Osteocyte (in vitro differentiated cells): Measurements from ENCODE around the gene SH3PXD2A. TPM values are rescaled to one million over a fixed set of nuclear protein-coding genes. Genes with fewer than 3 reads are reported as not detected.
A peak's percentile ranks its signal among the peaks of the same experiment; 100 is the strongest.

Experiments
- DNase-seq: peaks from one replicate; pipeline ENCODE4 v3.0.0; 2021; ENCODE audit warnings: mixed read lengths; ENCODE audit not compliant: unreplicated experiment; ENCODE audit errors: extremely low spot score
- H3K27ac Mint-ChIP-seq: one replicate; pipeline ENCODE4 v1.8.0; 2021; ENCODE audit warnings: mild to moderate bottlenecking, mixed read lengths; ENCODE audit not compliant: unreplicated experiment
- H3K27me3 Mint-ChIP-seq: one replicate; pipeline ENCODE4 v1.8.0; 2021; ENCODE audit warnings: mixed read lengths; ENCODE audit not compliant: unreplicated experiment
- H3K36me3 Mint-ChIP-seq: one replicate; pipeline ENCODE4 v1.8.0; 2021; ENCODE audit warnings: mixed read lengths; ENCODE audit not compliant: unreplicated experiment
- H3K4me1 Mint-ChIP-seq: one replicate; pipeline ENCODE4 v1.8.0; 2021; ENCODE audit warnings: mixed read lengths; ENCODE audit not compliant: unreplicated experiment
- H3K4me3 Mint-ChIP-seq: one replicate; pipeline ENCODE4 v1.8.0; 2021; ENCODE audit warnings: mild to moderate bottlenecking, moderate library complexity, mixed read lengths; ENCODE audit not compliant: unreplicated experiment
- H3K9me3 Mint-ChIP-seq: one replicate; pipeline ENCODE4 v1.8.0; 2021; ENCODE audit warnings: mixed read lengths; ENCODE audit not compliant: unreplicated experiment
- total RNA-seq: library from RNA; stranded (reverse); gene quantifications from 2 replicates; pipeline ENCODE4 v1.2.1, GENCODE V29; 2021
- TF ChIP-seq, protein P1 (sequence below): fragments of 200-600 bp; sonication (generic); IDR thresholded peaks from 2 replicates; pipeline ENCODE4 v1.5.0; 2021; ENCODE audit warnings: antibody characterized with exemption, mild to moderate bottlenecking, moderate library complexity

The SH3PXD2A gene
- total RNA-seq, 1 donor from 2014 or later, result 43.0 TPM

DNA sequence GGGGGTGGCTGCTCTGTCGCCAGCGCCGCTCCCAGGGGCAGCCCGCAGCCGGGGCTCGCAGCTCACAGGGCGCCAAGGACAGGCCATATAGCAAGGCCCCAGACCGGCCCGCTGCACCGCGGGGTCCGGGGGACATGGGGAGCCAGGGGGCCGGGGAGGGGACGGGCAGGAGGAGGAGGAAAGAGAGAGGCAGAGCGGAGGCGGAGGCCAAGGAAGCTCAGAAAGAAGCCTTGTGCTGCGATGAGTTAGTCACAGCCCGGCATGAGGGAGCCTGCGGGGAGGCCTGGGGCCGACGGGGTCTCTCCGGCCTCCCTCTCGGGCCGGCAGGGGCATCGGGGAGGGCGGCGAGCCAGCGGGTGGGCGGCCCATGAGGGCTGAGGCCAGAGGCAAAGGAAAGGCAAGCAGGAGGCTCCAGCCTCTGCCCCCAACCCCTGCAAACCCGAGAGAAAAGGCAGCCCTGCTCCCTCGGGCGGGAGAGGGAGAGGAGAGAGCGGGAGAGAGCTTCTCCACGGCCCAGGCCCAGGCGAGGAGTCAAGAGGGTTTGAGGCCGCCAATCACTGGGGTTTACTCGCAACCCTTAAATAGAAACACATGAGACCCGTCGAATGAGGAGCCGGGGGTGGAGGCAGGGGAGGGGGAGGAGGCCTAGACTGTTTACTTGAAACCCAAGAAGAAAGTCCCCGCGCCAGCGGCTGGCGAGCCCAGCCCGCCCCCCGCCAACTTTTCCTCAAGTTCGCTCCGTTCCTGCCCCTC is 194.0 kb downstream of the SH3PXD2A start:
- TF ChIP-seq, protein P1, sequence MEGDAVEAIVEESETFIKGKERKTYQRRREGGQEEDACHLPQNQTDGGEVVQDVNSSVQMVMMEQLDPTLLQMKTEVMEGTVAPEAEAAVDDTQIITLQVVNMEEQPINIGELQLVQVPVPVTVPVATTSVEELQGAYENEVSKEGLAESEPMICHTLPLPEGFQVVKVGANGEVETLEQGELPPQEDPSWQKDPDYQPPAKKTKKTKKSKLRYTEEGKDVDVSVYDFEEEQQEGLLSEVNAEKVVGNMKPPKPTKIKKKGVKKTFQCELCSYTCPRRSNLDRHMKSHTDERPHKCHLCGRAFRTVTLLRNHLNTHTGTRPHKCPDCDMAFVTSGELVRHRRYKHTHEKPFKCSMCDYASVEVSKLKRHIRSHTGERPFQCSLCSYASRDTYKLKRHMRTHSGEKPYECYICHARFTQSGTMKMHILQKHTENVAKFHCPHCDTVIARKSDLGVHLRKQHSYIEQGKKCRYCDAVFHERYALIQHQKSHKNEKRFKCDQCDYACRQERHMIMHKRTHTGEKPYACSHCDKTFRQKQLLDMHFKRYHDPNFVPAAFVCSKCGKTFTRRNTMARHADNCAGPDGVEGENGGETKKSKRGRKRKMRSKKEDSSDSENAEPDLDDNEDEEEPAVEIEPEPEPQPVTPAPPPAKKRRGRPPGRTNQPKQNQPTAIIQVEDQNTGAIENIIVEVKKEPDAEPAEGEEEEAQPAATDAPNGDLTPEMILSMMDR, result no peak
- Mint-ChIP-seq H3K9me3 (peaks cover 3% of the 10 kb centered on the region), H3K27ac (peak overlapping the region; percentile 92), H3K4me1 (peaks cover 43% of the 10 kb centered on the region), H3K4me3 (peak overlapping the region; percentile 84), H3K36me3 (peaks cover 20% of the 10 kb centered on the region), H3K27me3 (no peaks in the 10 kb centered on the region)
- DNase-seq, result peak; percentile 90

DNA sequence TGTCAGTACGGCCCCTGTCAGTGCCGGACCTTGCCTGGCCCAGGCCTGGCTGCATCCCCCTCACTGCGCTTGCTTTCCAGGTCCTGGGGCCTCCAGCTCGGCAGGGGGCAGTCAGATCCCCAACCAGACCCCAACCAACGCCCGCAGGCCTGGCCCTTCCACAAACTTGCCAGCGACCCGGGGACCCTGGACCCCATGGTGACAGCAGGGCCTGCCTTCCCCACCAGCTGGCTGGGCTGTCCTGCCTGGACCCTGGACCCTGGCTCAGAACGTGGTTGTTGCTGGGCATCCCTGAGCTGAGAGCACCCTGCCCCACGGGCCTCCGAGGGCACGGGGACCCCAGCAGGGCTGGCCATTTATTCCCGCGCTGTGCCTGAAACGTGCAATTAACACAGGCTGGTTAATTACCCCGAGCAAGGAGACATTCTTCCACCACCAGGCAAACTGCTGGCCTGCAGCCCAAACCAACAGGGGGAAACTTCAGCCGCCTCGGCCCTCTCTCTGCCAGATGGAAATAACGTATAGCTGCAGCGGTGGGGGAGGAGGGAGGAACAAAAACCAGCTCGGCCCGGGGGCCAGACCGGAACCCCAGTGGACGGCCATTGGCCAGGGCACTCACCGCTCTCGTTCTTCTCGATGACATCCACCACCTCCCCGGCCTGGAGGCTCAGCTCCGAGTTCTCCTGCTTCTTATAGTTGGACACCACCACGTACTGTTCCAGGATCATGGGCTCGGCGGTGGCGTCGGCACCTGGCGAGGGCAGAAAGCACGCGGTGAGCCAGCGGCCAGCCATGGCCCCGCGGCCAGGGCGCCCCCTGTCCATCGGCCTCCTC is 194.8 kb downstream of the SH3PXD2A start:
- no peaks in the 10 kb centered on the region for H3K27me3 Mint-ChIP-seq
- peaks cover 24% of the 10 kb centered on the region for H3K36me3 Mint-ChIP-seq
- peak overlapping the region; percentile 92 for H3K27ac Mint-ChIP-seq
- peaks cover 43% of the 10 kb centered on the region for H3K4me1 Mint-ChIP-seq
- peak overlapping the region; percentile 84 for H3K4me3 Mint-ChIP-seq
- H3K9me3 Mint-ChIP-seq, result peaks cover 3% of the 10 kb centered on the region
- DNase-seq, result no peak
- TF ChIP-seq, protein P1, result no peak

DNA sequence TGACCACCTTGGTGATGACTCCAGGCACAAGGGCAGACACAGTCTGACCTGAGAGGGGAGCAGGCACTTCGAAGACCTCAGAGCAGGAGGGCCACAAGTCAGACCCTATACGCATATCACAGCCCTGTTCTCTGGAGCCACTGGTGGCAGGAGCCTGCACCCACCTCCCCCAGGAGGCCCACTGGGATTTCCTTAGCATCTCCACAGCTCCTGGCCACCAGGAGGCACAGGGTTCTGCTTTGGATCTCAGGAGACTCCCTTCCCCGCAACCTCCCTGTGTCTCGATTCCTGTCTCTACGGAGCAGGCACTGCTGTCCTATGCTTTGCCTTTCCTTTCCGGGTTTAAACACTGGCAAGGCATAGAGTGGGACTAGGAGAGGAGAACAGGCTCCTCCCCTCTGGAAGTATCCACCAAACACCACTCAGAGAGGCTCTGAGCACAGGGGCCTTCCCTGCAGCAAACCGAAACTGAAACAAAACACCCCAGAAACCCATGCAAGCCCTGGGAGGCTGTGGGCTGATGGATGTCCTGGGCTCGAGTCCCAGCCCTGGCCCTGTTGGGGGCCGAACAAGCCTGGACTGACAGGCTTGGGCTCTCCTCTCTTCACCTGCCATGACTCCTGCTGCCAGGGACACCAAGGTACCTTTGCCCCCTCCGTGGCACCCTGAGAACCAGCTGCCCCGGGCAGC is 195.6 kb downstream of the SH3PXD2A start:
- H3K9me3 Mint-ChIP-seq, result peaks cover 3% of the 10 kb centered on the region
- peak overlapping the region; percentile 84 for H3K4me3 Mint-ChIP-seq
- peaks cover 41% of the 10 kb centered on the region for H3K4me1 Mint-ChIP-seq
- peak; percentile 88 for DNase-seq
- H3K36me3 Mint-ChIP-seq, result peaks cover 24% of the 10 kb centered on the region
- H3K27me3 Mint-ChIP-seq, result no peaks in the 10 kb centered on the region
- peak overlapping the region; percentile 92 for H3K27ac Mint-ChIP-seq
- TF ChIP-seq, protein P1, result peak; percentile 33

DNA sequence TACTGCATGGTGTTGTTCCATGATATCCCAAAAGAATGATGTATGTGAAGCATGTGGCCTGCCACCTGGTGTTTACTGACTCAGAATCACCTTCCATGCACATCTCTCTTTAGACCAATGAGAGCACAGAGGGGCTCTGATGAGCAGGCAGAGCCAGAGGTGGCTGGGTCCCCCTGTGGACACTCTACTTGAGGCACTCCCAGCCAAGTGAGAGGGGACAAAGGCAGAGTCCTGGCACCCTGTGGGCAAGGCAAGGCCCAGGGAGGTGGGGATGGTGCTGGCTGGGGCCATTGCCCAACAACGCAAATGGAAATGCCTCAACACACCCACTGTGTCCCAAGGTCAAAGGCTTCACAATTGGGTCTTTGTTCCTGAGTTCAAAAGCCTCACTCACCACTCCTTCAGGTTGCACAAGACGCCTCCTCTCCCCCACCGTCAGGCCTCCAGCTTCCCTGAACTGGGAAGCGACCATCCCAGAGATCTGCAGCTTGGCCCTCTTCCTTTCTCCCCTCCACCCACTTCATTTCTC is 197.3 kb downstream of the SH3PXD2A start:
- Mint-ChIP-seq H3K27me3 (no peaks in the 10 kb centered on the region), H3K9me3 (peaks cover 3% of the 10 kb centered on the region), H3K27ac (peak overlapping the region; percentile 66), H3K4me1 (peaks cover 30% of the 10 kb centered on the region), H3K36me3 (peaks cover 25% of the 10 kb centered on the region), H3K4me3 (no peak overlapping the region)
- DNase-seq, result no peak
- TF ChIP-seq, protein P1, result no peak
